Occipital lobe (tissue), 2 donors: ENCODE results near the gene PIWIL4. TPM values are rescaled to one million over a fixed set of nuclear protein-coding genes. Genes with fewer than 3 reads are reported as not detected.
"Not testable (repeated sequence)": the region's sequence is repeated elsewhere in the genome, so short reads cannot be mapped to it uniquely, and the experiment has no call there.

ENCODE experiments used
- DNase-seq: peaks from one replicate; lab custom pipeline; 2025; lab: John Stamatoyannopoulos, UW
- total RNA-seq: library from RNA; depleted of rRNA; stranded (reverse); fragments of >200 nt; gene quantifications from one replicate; pipeline ENCODE4 v1.2.3, GENCODE V29; 2014

Gene PIWIL4
- total RNA-seq, 1 donor from 2014 or later, result 5.8 TPM

DNA sequence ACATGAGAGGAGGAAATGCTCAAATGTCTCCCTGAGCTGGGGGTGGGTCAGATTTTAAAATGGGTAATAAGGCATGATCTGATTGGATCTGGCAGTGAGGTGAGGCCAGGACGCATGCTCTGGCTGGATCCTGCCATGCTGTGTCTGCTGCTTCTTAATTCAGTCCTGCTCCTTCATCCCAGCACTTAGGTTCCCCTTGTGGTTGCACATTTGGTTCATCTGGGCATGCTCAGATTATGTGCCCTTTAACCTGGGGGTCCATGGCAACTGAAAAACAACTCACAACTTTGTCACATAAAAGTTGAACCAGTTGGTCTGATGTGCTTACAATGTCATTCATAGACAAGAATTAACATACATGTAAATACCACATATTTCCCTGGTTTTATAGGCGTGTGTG is 67.9 kb downstream of the PIWIL4 start:
- no peak for DNase-seq

DNA sequence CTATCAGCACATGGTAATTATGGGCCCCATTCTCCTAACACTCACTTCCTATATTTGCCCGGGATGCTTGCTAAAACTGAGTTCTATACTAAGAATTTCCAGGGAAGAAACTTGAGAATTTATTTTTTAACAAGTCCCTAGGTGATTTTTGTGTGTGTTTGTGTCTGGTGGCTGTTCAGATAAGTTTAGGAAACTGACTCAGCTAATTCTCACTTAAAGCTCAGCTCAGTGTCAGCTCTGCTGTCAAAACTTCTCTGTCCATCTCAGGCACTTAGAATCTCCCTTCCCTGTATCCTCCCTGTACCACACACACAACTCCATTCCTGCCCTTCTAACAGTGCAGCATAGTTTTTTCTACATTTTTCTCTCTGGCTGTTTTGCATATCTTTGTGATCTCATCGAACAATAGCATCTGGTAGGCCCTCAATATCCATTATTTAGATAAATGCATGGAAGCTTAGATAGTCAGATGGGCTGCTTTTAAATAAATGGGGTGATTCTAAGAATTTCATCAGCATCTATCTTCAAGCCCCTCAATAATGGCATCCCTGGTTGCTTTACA is 69.3 kb downstream of the PIWIL4 start:
- DNase-seq, result no peak

GRCh38 chr11:94638301-94638901 is 71.2 kb downstream of the PIWIL4 start:
- no peak for DNase-seq

DNA sequence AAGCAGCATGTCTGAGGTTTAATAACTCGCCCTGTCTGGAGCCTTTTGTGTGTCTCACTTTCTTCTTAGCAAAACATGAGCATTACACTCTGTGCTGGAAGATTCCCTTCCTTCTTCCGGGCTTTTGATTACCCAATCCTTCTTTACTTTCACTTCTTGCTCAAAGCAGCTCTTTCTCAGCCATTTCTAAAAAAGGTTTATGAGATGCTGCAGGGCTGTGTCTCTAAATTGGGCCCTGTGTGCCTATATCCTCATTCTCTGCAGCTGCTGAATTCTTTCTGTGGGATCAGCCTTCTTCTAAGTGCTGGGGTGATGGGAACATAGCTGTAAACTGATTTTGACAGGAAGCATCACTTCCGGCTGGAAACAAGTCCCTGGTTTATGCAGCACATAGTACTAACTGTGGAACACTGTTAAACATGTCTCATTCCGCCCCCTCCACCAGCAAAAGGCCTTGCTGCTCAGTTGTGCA is 71.8 kb downstream of the PIWIL4 start:
- DNase-seq, result no peak

GRCh38 chr11:94639901-94640721 is 72.9 kb downstream of the PIWIL4 start:
- no peak for DNase-seq

- DNase-seq, result no peak
These were observed 74.1 kb downstream of the PIWIL4 start for GRCh38 chr11:94641167-94641761.

- not testable (repeated sequence) for DNase-seq
These were observed 76.0 kb downstream of the PIWIL4 start for GRCh38 chr11:94643186-94643585.

- no peak for DNase-seq
These were observed 80.8 kb downstream of the PIWIL4 start for GRCh38 chr11:94647926-94648325.

GRCh38 chr11:94648789-94649188 is 81.6 kb downstream of the PIWIL4 start:
- DNase-seq, result no peak

DNA sequence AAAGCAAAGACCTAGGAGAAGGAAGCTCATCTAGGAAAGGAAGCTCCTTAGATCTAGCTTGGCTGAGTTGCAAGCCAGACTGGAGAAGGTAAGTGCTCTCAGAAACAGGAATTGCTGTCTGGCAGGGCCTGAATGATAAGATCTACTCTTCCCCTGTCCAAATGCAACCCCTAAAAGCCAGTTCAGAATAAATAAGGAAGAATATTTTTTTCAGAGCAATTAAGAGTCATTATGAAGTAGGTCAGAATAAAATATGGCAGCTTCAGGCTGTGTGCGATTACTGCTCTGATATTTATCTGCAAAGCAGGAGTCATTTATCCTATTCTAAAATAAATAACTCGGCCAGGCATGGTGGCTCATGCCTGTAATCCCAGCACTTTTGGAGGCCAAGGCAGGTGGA is 82.1 kb downstream of the PIWIL4 start:
- no peak for DNase-seq

DNA sequence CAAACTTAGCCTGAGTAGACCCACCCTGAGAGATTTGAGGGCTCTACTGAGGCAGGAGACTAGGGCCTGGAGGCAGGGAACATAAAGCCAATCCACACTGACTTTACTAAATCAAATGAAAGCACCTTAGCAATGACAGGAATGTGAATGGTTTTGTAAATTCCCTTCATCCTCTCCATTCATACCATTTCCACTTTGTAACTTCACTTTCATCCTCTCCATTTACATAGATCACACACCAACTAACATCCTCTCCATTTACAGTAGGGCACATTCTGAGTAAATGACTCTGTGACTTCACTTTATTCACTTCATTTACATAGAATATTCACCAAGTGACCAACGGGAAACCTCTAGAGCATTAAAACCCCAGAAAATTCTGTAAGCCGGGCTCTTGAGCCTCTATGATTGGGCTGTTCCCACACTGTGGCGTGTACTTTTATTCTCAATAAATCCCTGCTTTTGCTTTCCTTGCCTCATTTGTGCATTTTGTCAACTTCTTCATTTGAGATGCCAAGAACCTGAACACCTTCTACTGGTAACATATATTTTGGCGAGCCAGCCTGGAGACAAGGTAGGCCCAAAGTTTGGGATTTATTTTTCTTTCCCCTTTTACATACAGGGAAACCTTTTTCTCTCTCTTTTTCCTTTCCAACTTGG is 82.9 kb downstream of the PIWIL4 start:
- no peak for DNase-seq

- DNase-seq, result no peak
These were observed 83.6 kb downstream of the PIWIL4 start for GRCh38 chr11:94650756-94651155.

DNA sequence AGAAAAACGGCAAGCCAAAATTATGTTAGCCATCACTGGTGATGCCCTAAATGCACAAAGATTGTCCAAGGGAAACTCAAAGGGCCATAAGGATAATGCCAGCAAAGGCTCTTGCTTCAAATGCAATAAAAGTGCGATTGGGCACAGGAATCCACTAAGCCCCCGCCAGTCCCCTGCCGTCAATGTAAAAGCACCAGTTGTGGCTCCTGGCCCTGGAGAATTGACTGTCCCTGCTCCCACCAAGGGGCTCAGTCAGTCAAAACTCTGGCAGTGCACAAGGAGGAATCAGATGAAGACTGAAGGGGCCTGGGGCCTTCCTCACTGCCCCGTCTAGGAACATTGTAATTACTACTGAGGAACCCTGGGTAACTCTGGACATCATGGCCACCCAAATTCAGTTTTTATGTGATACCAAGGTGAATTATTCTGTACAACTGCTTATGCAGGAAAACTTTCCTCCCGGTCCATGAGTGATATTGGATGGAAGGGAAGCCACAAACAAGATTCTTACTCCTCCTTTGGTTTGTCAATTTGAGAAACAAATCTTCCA is 85.6 kb downstream of the PIWIL4 start:
- no peak for DNase-seq

DNA sequence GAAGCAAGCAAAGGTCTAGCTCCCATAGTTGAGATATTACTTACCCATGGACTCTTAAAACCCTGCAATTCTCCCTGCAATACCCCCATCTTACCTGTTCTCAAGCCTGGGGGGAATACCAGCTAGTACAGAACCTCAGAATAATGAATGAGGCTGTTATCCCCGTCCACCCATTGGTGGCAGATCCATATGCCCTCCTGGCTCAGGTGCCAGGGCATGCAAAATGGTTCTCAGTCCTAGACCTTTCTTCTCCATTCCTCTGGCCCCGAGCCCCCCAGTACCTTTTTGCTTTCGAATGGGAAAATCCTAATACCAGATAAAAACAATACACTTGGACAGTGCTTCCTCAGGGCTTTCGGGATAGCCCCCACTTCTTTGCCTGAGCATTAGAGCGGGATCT is 86.4 kb downstream of the PIWIL4 start:
- DNase-seq, result no peak

GRCh38 chr11:94654201-94654600 is 87.0 kb downstream of the PIWIL4 start:
- no peak for DNase-seq

- DNase-seq, result no peak
These were observed 88.1 kb downstream of the PIWIL4 start for GRCh38 chr11:94655291-94655690.

DNA sequence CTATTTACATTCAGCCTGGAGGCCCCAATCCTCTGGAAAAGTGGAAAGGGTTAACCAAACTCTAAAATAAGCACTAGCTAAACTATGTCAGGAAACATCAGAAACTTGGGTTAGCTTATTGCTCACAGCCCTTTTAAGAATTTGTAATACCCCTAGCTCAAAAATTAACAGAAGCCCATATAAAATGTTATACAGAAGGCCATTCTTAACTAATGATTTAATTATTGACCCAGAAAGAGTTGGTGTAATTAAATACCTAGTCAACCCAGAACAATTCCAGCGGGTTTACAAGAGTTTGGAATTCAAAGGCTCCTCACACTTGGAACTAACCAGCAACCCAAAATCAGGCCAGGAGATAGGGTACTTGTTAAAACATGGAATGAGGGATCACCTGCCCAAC is 88.8 kb downstream of the PIWIL4 start:
- no peak for DNase-seq

DNA sequence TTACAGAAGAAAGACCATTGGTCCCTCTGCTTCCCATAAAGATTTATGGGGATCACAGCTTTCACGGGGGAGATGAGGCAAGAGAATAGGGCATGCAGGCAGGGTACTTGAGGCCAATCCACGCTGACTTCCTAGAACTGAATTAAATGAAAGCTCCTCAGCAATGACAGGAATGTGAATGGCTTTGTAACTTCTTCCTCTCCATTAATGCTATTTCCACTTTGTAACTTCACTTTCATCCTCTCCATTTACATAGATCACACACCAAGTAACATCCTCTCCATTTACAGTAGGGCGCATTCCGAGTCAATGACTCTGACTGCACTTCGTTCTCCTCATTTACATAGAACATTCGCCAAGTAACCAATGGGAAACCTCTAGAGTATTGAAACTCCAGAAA is 89.8 kb downstream of the PIWIL4 start:
- no peak for DNase-seq

DNA sequence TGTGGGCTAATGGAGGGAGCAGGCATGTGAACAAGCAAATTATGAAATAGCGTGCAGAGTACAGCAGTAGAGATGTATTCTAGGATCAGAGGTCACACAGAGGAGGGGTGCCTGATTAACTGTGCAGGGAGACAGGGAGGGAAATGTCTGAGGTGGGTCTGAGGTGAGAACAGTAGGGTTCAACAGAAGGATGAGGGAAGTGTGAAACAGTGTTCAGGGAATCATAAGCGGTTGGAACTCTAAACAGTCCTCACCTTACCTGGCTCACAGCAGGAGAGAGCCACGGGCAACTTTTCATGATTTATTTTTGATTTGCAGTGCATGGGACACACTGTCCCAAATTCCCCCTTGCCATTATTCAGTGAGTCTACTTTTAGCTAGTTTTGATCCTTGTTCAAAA is 90.5 kb downstream of the PIWIL4 start:
- no peak for DNase-seq

GRCh38 chr11:94658386-94658785 is 91.2 kb downstream of the PIWIL4 start:
- DNase-seq, result no peak

- DNase-seq, result no peak
These were observed 91.7 kb downstream of the PIWIL4 start for GRCh38 chr11:94658888-94659287.

DNA sequence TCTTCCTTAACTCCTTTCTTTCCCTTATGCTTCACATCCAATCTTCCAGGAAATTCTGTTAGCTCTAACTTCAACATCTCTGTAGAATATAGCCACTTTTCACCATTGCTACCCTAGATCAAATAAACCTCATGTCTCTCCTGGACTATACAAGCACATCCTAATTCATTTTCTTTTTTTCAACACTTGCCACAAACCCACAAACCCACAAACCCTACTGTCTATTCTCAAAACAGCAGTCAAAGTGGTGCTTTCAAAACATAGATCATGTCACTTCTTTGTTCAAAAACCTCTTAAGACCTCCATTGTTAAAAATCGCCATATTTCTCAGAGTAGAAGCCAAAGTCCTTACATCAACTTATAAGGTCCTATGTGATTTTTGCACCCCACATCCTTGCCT is 94.3 kb downstream of the PIWIL4 start:
- DNase-seq, result no peak
